Left ventricle myocardium inferior (tissue), 1 donor: ENCODE results near the gene GRAMD2B. TPM values are rescaled to one million over a fixed set of nuclear protein-coding genes. Genes with fewer than 3 reads are reported as not detected.

Source experiments
- DNase-seq: peaks from one replicate; pipeline ENCODE4 v3.0.0-alpha.2; 2020
- H3K27ac ChIP-seq: fragments of 200-600 bp; replicated peaks from 2 replicates; pipeline ENCODE4 v1.8.0; 2021
- H3K27me3 ChIP-seq: fragments of 200-600 bp; 2 replicates; pipeline ENCODE4 v1.8.0; 2021; ENCODE audit warnings: low read depth
- H3K36me3 ChIP-seq: fragments of 200-600 bp; 2 replicates; pipeline ENCODE4 v1.8.0; 2021
- H3K4me1 ChIP-seq: fragments of 200-600 bp; 2 replicates; pipeline ENCODE4 v1.8.0; 2021
- H3K4me3 ChIP-seq: fragments of 200-600 bp; 2 replicates; pipeline ENCODE4 v1.8.0; 2021; ENCODE audit warnings: mild to moderate bottlenecking, moderate library complexity
- H3K9me3 ChIP-seq: fragments of 200-600 bp; replicated peaks from 2 replicates; pipeline ENCODE4 v1.8.0; 2021
- CTCF ChIP-seq: fragments of 200-600 bp; IDR thresholded peaks from 2 replicates; pipeline ENCODE4 v1.8.0; 2021; ENCODE audit warnings: antibody characterized with exemption, mild to moderate bottlenecking, borderline replicate concordance
- intact Hi-C: fragments of 100-400 bp; cut with micrococcal nuclease; formaldehyde crosslinking; loops from one replicate; pipeline ENCODE4 v1.11.0; 2022
- total RNA-seq: library from RNA; stranded (reverse); fragmentation: NEBNext Ultra II Directional; extraction: Animal tissue kit (Norgen Biotek cat#: 25700); gene quantifications from one replicate; pipeline ENCODE4 v1.2.1, GENCODE V29; 2021
- donor health status: DM: no; HTN: yes; CAD: no; lungs with severe emphysema.

The GRAMD2B gene
- total RNA-seq, 1 donor from 2014 or later = 24.6 TPM

- no peak for DNase-seq
- no peaks in the 10 kb centered on the region for H3K27me3 ChIP-seq
- peaks cover 32% of the 10 kb centered on the region for H3K4me1 ChIP-seq
- no peak overlapping the region for H3K27ac ChIP-seq
- TF ChIP-seq CTCF = no peak
- H3K36me3 ChIP-seq = peaks cover 60% of the 10 kb centered on the region
- H3K9me3 ChIP-seq = no peaks in the 10 kb centered on the region
- intact Hi-C loops = no loop called here
- H3K4me3 ChIP-seq = no peak overlapping the region
Observed at GRCh38 chr5:126471247-126471646, 48.0 kb downstream of the GRAMD2B start.

GRCh38 chr5:126471875-126472537 is 48.8 kb downstream of the GRAMD2B start:
- no peak for TF ChIP-seq CTCF
- H3K36me3 ChIP-seq = peaks cover 57% of the 10 kb centered on the region

GRCh38 chr5:126472538-126472889 is 49.3 kb downstream of the GRAMD2B start:
- no peaks in the 10 kb centered on the region for H3K27me3 ChIP-seq
- TF ChIP-seq CTCF = no peak
- intact Hi-C loops = no loop called here
- no peak overlapping the region for H3K4me3 ChIP-seq
- H3K9me3 ChIP-seq = no peaks in the 10 kb centered on the region
- peaks cover 36% of the 10 kb centered on the region for H3K4me1 ChIP-seq
- no peak overlapping the region for H3K27ac ChIP-seq
- DNase-seq = no peak
- H3K36me3 ChIP-seq = peaks cover 55% of the 10 kb centered on the region

More at GRCh38 chr5:126471875-126472537, 48.8 kb downstream of the GRAMD2B start:
- Histone ChIP-seq H3K27me3 (no peaks in the 10 kb centered on the region), H3K9me3 (no peaks in the 10 kb centered on the region), H3K27ac (no peak overlapping the region), H3K4me3 (no peak overlapping the region), H3K4me1 (peaks cover 33% of the 10 kb centered on the region)
- no peak for DNase-seq
- intact Hi-C loops = no loop called here

- intact Hi-C loops = no loop called here
- Histone ChIP-seq H3K27me3 (no peaks in the 10 kb centered on the region), H3K4me3 (no peak overlapping the region), H3K36me3 (peaks cover 81% of the 10 kb centered on the region), H3K27ac (peak overlapping the region; percentile 32), H3K9me3 (no peaks in the 10 kb centered on the region), H3K4me1 (peaks cover 24% of the 10 kb centered on the region)
- no peak for DNase-seq
- TF ChIP-seq CTCF = no peak
Observed at GRCh38 chr5:126477294-126478117, 54.3 kb downstream of the GRAMD2B start.

- Histone ChIP-seq H3K4me1 (peaks cover 27% of the 10 kb centered on the region), H3K27me3 (no peaks in the 10 kb centered on the region), H3K27ac (peak overlapping the region; percentile 62), H3K4me3 (no peak overlapping the region), H3K36me3 (peaks cover 81% of the 10 kb centered on the region), H3K9me3 (no peaks in the 10 kb centered on the region)
- DNase-seq = no peak
- intact Hi-C loops = no loop called here
- no peak for TF ChIP-seq CTCF
Observed at GRCh38 chr5:126479810-126480209, 56.6 kb downstream of the GRAMD2B start.
